Posterior cingulate gyrus (tissue), 11 donors: ENCODE results near the gene MUC5B.

Source experiments
- DNase-seq, 10 donors: peaks; one replicate each; pipeline versions ENCODE4 v3.0.0 to v3.0.0-alpha.2; 2020 to 2021; ENCODE audit warnings: mixed read lengths in 3 of 10
- intact Hi-C: fragments of 100-400 bp; cut with DNase I; formaldehyde crosslinking; loops from one replicate; pipeline ENCODE4 v1.15.1; 2023

MUC5B gene

GRCh38 chr11:1291295-1292017, 68.6 kb downstream of the MUC5B start:
- DNase-seq = peak in 5 of 10 donors; percentile 6 to 73 (median 55)
- intact Hi-C loops = no loop called here

- DNase-seq = peak in 8 of 10 donors; percentile 2 to 87 (median 28)
- intact Hi-C loops = no loop called here
Observed at GRCh38 chr11:1292018-1292643, 69.3 kb downstream of the MUC5B start.

- intact Hi-C loops = no loop called here
- peak in 8 of 10 donors; percentile 6 to 83 (median 16) for DNase-seq
Observed at GRCh38 chr11:1292644-1293618, 70.1 kb downstream of the MUC5B start.

- intact Hi-C loops = no loop called here
- peak in 7 of 10 donors; percentile 13 to 92 (median 54) for DNase-seq
Observed at GRCh38 chr11:1293619-1294015, 70.8 kb downstream of the MUC5B start.

DNA sequence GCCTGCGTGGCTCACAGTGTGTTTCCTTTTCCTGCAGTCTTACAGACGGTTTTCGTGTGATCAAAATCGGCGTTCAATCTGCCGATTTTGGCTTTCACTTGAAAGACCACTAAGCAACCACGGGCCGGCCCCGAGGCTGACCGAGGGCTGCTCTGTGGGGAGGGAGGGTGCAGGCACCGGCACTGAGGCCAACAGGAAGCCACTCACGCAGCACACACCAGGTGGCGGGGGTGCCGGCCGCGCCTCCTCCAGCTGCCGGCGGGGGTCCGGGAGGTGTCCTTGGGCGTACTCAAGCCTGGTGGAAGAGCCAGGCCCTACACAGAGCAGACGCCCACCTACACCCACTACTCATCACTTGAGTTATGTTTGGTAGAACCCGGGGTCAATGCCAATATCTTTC, 72.2 kb downstream of the MUC5B start:
- intact Hi-C loops = no loop called here
- peak in 5 of 10 donors; percentile 6 to 78 (median 58) for DNase-seq

DNA sequence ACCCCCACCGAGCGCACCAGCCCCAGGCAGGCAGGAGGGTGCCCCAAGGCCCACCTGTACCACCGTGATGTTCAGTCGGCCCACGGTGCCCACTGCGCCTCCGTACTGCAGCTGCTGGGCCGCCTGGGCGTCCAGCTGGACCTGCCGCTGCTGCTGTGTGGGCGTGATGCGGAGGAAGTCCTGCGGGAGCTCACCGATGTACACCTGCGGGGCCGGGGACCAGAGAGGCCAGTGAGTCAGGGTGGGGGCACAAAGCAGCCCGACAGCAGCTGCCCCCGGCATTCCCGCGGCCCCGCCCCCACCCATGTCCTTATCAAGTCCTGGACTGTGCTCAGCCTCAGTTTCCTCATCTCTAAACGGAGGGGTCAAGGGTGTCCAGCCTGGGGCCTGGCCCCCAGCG, 72.7 kb downstream of the MUC5B start:
- DNase-seq = peak in 6 of 10 donors; percentile 8 to 80 (median 49)
- intact Hi-C loops = no loop called here

- peak in 2 of 10 donors; percentile 6 to 57 for DNase-seq
- intact Hi-C loops = no loop called here
Observed at GRCh38 chr11:1296287-1296686, 73.4 kb downstream of the MUC5B start.

DNA sequence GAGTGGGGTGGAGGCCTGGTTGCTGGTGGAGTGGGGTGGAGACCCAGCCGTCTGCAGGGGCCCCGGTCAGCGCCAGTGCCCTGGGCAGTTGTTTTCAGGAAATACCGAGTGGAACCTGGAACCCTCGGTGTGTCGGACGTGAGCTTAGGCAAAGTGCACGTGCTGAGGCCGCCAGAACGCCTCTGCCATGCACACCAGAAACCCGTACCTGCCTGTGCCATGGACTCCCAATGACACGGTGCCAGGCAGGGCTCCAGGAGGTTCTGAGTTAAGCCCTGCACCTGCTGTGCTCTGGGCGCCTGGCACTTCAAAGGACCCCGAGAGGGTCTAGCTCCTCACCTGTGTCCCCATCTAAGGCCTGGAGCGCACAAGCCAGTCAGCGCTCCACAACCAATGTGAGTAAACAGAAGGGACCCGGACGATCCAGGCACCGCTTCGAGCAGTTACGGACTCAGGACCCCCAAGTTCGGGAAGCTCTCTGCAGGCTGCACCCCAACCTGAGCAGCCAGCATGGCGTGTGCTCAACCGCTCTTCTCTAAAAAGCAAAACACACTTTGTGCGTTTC, 74.2 kb downstream of the MUC5B start:
- peak in 6 of 10 donors; percentile 1 to 73 (median 41) for DNase-seq
- intact Hi-C loops = no loop called here

DNA sequence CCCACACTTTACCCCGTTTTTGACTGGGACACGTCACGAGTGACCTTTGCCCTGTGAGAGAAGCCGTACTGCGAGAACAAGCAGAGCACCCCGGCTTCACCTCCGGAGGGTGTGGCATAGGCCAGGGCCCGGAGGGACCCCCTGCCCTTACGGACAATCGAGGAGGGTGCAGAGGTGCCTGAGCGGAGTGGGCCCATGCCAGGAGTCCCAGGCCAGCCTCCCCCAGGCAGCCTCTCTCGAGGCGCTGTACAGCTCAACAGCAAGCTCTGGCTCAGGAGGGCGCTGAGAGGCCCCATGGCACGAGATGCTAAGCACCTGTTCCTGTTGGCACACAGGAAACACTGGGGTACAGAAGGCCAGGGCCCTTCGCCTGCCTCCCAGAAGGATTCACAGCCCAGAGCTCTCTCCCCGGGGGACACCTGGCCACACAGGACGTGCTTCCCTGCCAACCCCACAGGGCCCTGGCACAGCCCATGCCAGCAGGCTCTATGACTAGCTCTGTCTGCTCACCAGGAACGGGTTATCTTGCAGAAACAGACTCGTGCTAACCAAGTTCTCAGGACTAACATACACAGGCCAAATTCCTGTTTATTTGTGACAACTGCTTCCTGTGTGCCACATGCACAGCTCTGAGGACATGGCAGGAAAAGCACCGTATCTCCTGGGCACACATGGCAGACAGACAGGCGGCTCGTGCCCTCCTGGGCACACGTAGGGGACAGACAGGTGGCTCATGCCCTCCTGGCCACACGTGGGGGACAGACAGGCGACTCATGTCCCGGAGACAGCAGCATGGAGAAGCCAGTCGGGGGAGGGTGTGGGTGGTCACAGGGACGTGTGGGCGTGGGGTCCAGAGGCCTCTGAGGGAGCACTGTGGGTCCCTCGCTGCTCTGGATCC, 75.0 kb downstream of the MUC5B start:
- intact Hi-C loops = no loop called here
- peak in 6 of 10 donors; percentile 1 to 82 (median 45) for DNase-seq

GRCh38 chr11:1298695-1299492, 76.0 kb downstream of the MUC5B start:
- intact Hi-C loops = no loop called here
- DNase-seq = peak; percentile 46 to 96 (median 78)

GRCh38 chr11:1299621-1300020, 76.8 kb downstream of the MUC5B start:
- intact Hi-C loops = no loop called here
- peak in 8 of 10 donors; percentile 59 to 95 (median 78) for DNase-seq

DNA sequence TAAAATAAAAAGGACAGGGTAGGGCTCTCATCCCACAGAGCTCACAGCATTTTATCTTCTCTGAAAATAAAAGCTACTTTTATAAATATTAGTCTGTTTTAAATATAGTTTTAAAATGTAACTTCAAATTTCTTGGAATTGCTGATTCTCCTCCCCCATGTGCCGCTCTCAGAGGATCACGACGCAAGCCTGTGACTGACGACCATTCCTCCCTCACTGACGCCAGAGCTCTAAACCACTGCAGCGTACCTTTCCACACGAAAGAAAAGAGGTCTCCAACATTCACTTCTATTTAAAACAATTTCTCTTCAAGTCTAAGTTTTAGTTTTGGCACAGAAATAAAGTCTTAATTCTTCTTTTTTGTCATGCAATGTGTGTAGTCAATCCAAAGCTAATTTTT, 77.3 kb downstream of the MUC5B start:
- intact Hi-C loops = no loop called here

GRCh38 chr11:1300569-1301187, 77.8 kb downstream of the MUC5B start:
- intact Hi-C loops = no loop called here
- DNase-seq = peak in 4 of 10 donors; percentile 8 to 83 (median 68)

More for the DNA sequence above, 77.3 kb downstream of the MUC5B start:
- DNase-seq = peak in 4 of 10 donors; percentile 7 to 79 (median 51)

DNA sequence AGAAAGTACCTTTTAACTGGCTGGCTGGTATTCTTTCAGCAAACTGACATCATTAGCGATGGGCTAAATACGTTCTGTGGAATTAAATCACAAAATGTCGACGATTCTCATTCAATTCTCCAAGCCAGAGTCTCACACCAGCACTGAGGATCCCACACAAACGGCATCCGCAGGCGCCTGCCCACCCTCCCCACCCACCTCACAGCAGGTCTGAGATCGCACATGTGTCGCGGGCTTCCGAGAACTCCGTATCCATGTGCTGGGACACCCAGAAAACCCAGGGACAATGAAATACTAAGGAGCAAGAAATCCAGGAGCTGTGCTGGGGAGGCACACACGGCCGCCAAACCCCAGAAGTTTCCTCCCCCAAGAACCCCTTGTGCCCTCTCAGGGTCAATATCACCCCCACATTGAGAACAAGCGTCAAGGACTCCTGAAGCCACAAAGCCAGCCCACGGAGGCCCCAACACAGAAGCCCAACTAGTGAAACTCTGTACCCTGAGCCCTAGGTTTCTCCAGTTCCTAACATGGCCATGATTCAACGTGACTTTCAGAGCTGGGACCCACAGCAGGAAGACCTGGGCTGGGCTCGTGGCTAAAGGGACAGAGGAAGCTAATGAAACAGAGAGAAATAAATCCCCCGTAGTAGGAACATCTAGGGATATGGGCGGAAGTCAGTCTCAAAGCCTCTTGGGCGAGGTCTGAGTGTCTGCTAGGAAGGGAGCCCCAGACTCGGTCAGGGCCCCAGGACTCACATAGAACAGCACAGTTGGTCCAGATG, 78.5 kb downstream of the MUC5B start:
- peak in 2 of 10 donors; percentile 61 to 62 for DNase-seq
- intact Hi-C loops = no loop called here

DNA sequence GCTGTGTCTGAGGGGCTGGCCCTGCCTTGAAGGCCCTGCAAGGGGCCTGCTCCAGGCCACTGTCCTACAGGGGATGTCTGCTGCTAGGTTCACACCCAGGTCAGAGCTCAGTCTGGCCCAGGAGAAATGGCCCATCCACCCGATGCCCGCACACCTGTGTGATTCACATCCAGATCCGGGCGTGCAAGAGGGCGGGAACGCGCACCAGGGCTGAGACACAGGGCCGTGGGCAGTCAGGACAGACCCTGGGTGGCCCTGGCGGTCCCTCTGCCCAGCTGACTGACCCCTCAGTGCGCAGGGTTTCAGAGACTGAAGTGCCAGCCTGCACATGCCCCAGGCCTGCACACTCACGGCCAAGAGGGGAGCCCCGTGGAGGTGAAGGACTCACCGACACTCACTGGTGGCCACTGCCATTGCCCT, 79.2 kb downstream of the MUC5B start:
- DNase-seq = peak in 1 of 10 donors; percentile 65
- intact Hi-C loops = no loop called here

- intact Hi-C loops = no loop called here
- peak in 3 of 10 donors; percentile 7 to 82 (median 81) for DNase-seq
Observed at GRCh38 chr11:1302461-1303125, 79.7 kb downstream of the MUC5B start.
